Measurements from ENCODE around the gene KCNMB1.

DNA sequence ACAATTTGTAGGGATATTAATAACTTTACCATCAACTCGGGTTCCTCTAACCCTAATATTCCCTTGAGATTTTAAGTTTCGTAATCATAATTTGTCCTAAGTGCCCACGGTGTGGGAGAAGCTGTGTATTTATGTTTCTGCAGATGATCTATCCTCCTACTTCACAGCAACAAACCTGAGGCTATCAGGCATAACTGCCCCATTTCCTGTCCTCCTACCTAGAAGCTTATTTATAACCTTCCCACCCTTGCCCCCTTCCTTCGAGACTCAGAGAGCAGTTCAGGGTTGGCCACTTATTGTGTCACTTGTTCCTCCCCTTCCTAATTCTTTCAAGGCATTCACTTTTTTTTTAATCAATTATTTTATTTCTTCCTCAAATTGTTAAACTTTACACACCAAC, 62.0 kb downstream of the KCNMB1 start:
- TF ChIP-seq, protein P1, sequence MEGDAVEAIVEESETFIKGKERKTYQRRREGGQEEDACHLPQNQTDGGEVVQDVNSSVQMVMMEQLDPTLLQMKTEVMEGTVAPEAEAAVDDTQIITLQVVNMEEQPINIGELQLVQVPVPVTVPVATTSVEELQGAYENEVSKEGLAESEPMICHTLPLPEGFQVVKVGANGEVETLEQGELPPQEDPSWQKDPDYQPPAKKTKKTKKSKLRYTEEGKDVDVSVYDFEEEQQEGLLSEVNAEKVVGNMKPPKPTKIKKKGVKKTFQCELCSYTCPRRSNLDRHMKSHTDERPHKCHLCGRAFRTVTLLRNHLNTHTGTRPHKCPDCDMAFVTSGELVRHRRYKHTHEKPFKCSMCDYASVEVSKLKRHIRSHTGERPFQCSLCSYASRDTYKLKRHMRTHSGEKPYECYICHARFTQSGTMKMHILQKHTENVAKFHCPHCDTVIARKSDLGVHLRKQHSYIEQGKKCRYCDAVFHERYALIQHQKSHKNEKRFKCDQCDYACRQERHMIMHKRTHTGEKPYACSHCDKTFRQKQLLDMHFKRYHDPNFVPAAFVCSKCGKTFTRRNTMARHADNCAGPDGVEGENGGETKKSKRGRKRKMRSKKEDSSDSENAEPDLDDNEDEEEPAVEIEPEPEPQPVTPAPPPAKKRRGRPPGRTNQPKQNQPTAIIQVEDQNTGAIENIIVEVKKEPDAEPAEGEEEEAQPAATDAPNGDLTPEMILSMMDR (conservative IDR thresholded peaks at IDR 0.05), result no peak
- TF ChIP-seq ZFX (IDR thresholded peaks at IDR 0.05), result no peak

Measured in C4-2B (cell line).